ENCODE measurements around the gene CD63. TPM values are rescaled to one million over a fixed set of nuclear protein-coding genes. Genes with fewer than 3 reads are reported as not detected.

CD63 gene
- polyA plus RNA-seq, 2 donors, result 334 to 463 TPM

DNA sequence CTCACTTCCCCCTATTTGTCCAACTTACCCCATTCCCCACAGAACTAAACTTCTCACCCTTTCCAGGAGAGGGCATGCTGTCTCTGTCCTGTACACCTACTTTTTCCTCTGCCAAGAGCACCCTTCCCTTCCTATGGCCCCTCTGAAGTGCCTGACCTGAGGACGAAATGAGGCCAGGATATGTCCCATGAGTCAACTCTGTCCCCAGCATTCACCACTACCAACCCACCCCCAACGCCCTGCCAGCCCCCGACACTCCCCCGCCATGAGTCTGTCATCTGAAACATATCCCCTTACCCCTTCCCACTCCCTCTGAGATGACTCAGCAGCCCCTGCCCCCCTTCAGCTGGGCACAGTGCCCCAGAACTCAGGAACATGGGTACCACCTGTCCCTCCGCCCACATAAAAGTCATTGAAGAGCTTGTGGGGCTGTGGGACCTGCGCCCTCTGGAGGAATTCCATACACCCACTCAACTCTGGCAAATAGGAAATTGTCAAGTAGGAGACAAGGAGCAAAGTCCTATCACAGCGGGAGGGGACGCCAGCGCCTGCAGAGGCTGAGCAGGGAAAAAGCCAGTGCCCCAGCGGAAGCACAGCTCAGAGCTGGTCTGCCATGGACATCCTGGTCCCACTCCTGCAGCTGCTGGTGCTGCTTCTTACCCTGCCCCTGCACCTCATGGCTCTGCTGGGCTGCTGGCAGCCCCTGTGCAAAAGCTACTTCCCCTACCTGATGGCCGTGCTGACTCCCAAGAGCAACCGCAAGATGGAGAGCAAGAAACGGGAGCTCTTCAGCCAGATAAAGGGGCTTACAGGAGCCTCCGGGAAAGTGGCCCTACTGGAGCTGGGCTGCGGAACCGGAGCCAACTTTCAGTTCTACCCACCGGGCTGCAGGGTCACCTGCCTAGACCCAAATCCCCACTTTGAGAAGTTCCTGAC, 47.4 kb downstream of the CD63 start:
- WGBS, 2 donors, result 9 to 12% methylated on average over 17 of the region's 17 CpGs
- H3K27ac ChIP-seq (ENCODE audit: low read depth in 2 of 2, low read length in 1 of 2), result no peak overlapping the region

DNA sequence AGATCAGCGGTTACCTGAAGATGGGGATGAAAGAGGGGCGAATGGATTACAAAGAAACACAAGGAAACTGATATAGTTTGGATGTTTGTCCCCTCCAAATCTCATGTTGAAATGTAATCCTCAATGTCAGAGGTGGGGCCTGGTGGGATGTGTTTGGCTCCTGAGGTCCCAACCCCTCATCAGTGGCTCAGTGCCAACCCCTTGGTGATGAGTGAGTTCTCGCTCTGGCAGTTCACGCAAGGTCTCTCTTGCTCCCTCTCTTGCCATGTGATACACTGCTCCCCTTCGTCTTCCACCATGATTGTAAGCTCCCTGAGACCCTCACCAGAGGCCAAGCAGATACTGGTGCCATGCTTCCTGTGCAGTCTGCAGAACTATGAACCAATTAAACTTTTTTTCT, 49.1 kb downstream of the CD63 start:
- H3K27me3 ChIP-seq (ENCODE audit: control insufficient read depth in 1 of 2, insufficient read depth in 2 of 2, low read length in 2 of 2), result no peaks in the 10 kb centered on the region

More for the DNA sequence above, 47.4 kb downstream of the CD63 start:
- H3K36me3 ChIP-seq (ENCODE audit: control insufficient read depth in 2 of 2, insufficient read depth in 2 of 2, low read length in 1 of 2), result no peaks in the 10 kb centered on the region
- H3K4me1 ChIP-seq (ENCODE audit: control insufficient read depth in 2 of 2, insufficient read depth in 2 of 2, low read length in 1 of 2), result peaks cover 0 to 7% of the 10 kb centered on the region in 2 donors
- H3K27me3 ChIP-seq (ENCODE audit: control insufficient read depth in 1 of 2, insufficient read depth in 2 of 2, low read length in 2 of 2), result no peaks in the 10 kb centered on the region
- H3K9me3 ChIP-seq (ENCODE audit: control insufficient read depth in 2 of 2, insufficient read depth in 1 of 2, low read depth in 1 of 2, low read length in 1 of 2), result no peaks in the 10 kb centered on the region
- no peak overlapping the region for H3K4me3 ChIP-seq (ENCODE audit: low read depth in 1 of 2, low read length in 2 of 2)

DNA sequence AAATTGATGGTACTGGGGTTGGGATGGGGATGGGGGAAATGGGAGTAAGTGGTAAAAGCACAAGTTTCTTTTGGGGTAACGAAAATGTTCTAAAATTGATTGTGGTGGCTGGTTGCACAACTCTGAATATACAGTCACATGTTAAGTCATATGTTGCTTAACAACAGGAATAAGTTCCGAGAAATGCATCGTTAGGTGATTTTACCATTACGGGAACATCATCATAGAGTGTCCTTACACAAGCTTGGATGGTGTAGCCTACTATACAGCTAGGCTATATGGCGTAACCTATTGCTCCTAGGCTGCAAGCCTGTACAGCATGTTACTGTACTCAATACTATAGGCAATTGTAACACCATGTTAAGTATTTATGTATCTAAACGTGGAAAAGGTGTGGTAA, 52.1 kb downstream of the CD63 start:
- Histone ChIP-seq H3K4me1 (ENCODE audit: control insufficient read depth in 2 of 2, insufficient read depth in 2 of 2, low read length in 1 of 2) (peaks cover under 1 to 5% of the 10 kb centered on the region in 2 donors), H3K9me3 (ENCODE audit: control insufficient read depth in 2 of 2, insufficient read depth in 1 of 2, low read depth in 1 of 2, low read length in 1 of 2) (no peaks in the 10 kb centered on the region), H3K4me3 (ENCODE audit: low read depth in 1 of 2, low read length in 2 of 2) (no peak overlapping the region), H3K27ac (ENCODE audit: low read depth in 2 of 2, low read length in 1 of 2) (no peak overlapping the region), H3K36me3 (ENCODE audit: control insufficient read depth in 2 of 2, insufficient read depth in 2 of 2, low read length in 1 of 2) (no peaks in the 10 kb centered on the region), H3K27me3 (ENCODE audit: control insufficient read depth in 1 of 2, insufficient read depth in 2 of 2, low read length in 2 of 2) (no peaks in the 10 kb centered on the region)
- 68 to 83% methylated on average over 6 of the region's 6 CpGs for WGBS, 2 donors

More for the DNA sequence above, 49.1 kb downstream of the CD63 start:
- no peaks in the 10 kb centered on the region for H3K9me3 ChIP-seq (ENCODE audit: control insufficient read depth in 2 of 2, insufficient read depth in 1 of 2, low read depth in 1 of 2, low read length in 1 of 2)
- 86 to 90% methylated on average over 5 of the region's 5 CpGs for WGBS, 2 donors
- H3K4me1 ChIP-seq (ENCODE audit: control insufficient read depth in 2 of 2, insufficient read depth in 2 of 2, low read length in 1 of 2), result peaks cover 0 to 7% of the 10 kb centered on the region in 2 donors
- no peak overlapping the region for H3K4me3 ChIP-seq (ENCODE audit: low read depth in 1 of 2, low read length in 2 of 2)
- no peak overlapping the region for H3K27ac ChIP-seq (ENCODE audit: low read depth in 2 of 2, low read length in 1 of 2)
- H3K36me3 ChIP-seq (ENCODE audit: control insufficient read depth in 2 of 2, insufficient read depth in 2 of 2, low read length in 1 of 2), result no peaks in the 10 kb centered on the region

DNA sequence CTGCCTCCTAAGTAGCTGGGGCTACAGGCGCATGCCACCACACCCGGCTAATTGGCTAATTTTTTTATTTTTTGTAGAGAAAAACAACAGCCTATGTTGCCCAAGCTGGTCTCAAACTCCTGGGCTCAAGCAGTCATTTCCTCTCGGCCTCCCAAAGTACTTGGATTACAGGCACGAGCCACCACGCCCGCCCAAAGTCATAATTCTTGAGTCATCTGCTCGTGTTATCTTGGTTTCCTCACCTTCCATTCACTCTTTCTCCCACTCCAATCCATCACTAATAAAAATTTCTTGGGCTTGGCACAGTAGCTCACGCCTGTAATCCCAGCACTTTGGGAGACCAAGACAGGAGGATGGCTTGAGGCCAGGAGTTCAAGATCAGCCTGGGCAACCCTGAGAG, 53.1 kb downstream of the CD63 start:
- Histone ChIP-seq H3K27me3 (ENCODE audit: control insufficient read depth in 1 of 2, insufficient read depth in 2 of 2, low read length in 2 of 2) (no peaks in the 10 kb centered on the region), H3K4me1 (ENCODE audit: control insufficient read depth in 2 of 2, insufficient read depth in 2 of 2, low read length in 1 of 2) (peaks cover 0 to 2% of the 10 kb centered on the region in 2 donors), H3K27ac (ENCODE audit: low read depth in 2 of 2, low read length in 1 of 2) (no peak overlapping the region), H3K36me3 (ENCODE audit: control insufficient read depth in 2 of 2, insufficient read depth in 2 of 2, low read length in 1 of 2) (no peaks in the 10 kb centered on the region), H3K9me3 (ENCODE audit: control insufficient read depth in 2 of 2, insufficient read depth in 1 of 2, low read depth in 1 of 2, low read length in 1 of 2) (no peaks in the 10 kb centered on the region), H3K4me3 (ENCODE audit: low read depth in 1 of 2, low read length in 2 of 2) (no peak overlapping the region)
- 71 to 78% methylated on average over 8 of the region's 8 CpGs for WGBS, 2 donors

Other genes with a start within 250 kb of the CD63 start
- gene OR6C68, start 236.6 kb downstream of the CD63 start, polyA plus RNA-seq, result not detected
- not detected for gene OR6C4, start 179.4 kb downstream of the CD63 start, polyA plus RNA-seq
- gene OR2AP1, start 156.5 kb downstream of the CD63 start, polyA plus RNA-seq, result not detected
- gene OR10P1, start 92.1 kb downstream of the CD63 start, polyA plus RNA-seq, result not detected
- gene ITGA7, start 21.1 kb downstream of the CD63 start, polyA plus RNA-seq, result 10 to 100 TPM; 15.3 to 24.6 TPM
- gene BLOC1S1, start 13.0 kb downstream of the CD63 start, polyA plus RNA-seq, result 100 to 1,000 TPM; 269 to 326 TPM
- gene RDH5, start 8.6 kb downstream of the CD63 start, polyA plus RNA-seq, result 10 to 100 TPM in 1 of 2 donors, 1 to 10 TPM in 1; 3.3 to 12.7 TPM
- under 1 TPM; 0.43 to 0.65 TPM for gene GDF11, start 14.1 kb upstream of the CD63 start, polyA plus RNA-seq
- 10 to 100 TPM; 56.2 to 78.7 TPM for gene SARNP, start 88.7 kb upstream of the CD63 start, polyA plus RNA-seq
- gene ORMDL2, start 89.0 kb upstream of the CD63 start, polyA plus RNA-seq, result 100 to 1,000 TPM in 1 of 2 donors, 10 to 100 TPM in 1; 97.1 to 100 TPM
- 10 to 100 TPM in 1 of 2 donors, 1 to 10 TPM in 1; 7.4 to 10.7 TPM for gene DNAJC14, start 100.6 kb upstream of the CD63 start, polyA plus RNA-seq
- under 1 TPM; 0.63 to 0.76 TPM for gene MMP19, start 113.9 kb upstream of the CD63 start, polyA plus RNA-seq
- gene PYM1, start 198.9 kb upstream of the CD63 start, polyA plus RNA-seq, result 10 to 100 TPM; 63.7 to 71.0 TPM
- gene DGKA, start 202.2 kb upstream of the CD63 start, polyA plus RNA-seq, result 100 to 1,000 TPM; 128 to 291 TPM
- under 1 TPM; 0.63 to 0.75 TPM for gene PMEL, start 237.0 kb upstream of the CD63 start, polyA plus RNA-seq
- gene CDK2, start 237.8 kb upstream of the CD63 start, polyA plus RNA-seq, result 10 to 100 TPM in 1 of 2 donors, 1 to 10 TPM in 1; 9.2 to 18.8 TPM
- gene RAB5B, start 245.1 kb upstream of the CD63 start, polyA plus RNA-seq, result 10 to 100 TPM; 78.2 to 88.8 TPM